GM12878 (cell line): ENCODE measurements around the gene SNAP23. TPM values are rescaled to one million over a fixed set of nuclear protein-coding genes. Genes with fewer than 3 reads are reported as not detected.

Source experiments
- ATAC-seq: fragments of 200-7000 bp; cut with Tn5 transposase; 3 replicates; pipeline ENCODE4 v1.9.1; 2020; ENCODE audit warnings: mild to moderate bottlenecking, moderate library complexity
- BruUV-seq: library from RNA; stranded (reverse); fragments of 400-500 nt; replicated peaks from 2 replicates; lab custom pipeline; 2021; lab: Mats Ljungman, UMichigan
- CTCF ChIA-PET: fragments of 300-600 bp; sonication (Branson Sonifier 250); formaldehyde crosslinking; extraction: SDS; loops from one replicate; lab custom pipeline; 2021; ENCODE audit warnings: inconsistent platforms; lab: Yijun Ruan, JAX
- POLR2A ChIA-PET: fragments of 350-600 bp; formaldehyde crosslinking; extraction: SDS; loops from one replicate; lab custom pipeline; 2021; ENCODE audit warnings: inconsistent platforms; lab: Charles Lee
- RAD21 ChIA-PET: fragments of 300-600 bp; sonication (Branson Sonifier 250); formaldehyde crosslinking; loops from one replicate; lab custom pipeline; 2023; ENCODE audit warnings: antibody characterized with exemption; ENCODE audit not compliant: unreplicated experiment; lab: Charles Lee
- SMC1A ChIA-PET: fragments of 300-600 bp; sonication (Branson Sonifier 250); formaldehyde crosslinking; loops from one replicate; lab custom pipeline; 2023; ENCODE audit not compliant: unreplicated experiment, uncharacterized antibody; lab: Charles Lee
- DNase-seq: peaks from one replicate; pipeline ENCODE4 v3.0.0-alpha.2; 2011; ENCODE audit warnings: low read depth, low spot score
- FAIRE-seq: peaks from 3 replicates; lab custom pipeline; 2011; peaks lifted over from hg19 to GRCh38; lab: Jason Lieb, UNC
- H2AFZ ChIP-seq: 2 replicates; pipeline ENCODE4 v1.6.0; 2011; ENCODE audit warnings: low read depth, low read length, control low read depth; ENCODE audit not compliant: control insufficient read depth
- H3K27ac ChIP-seq: 2 replicates; pipeline ENCODE4 v1.5.1; 2011; ENCODE audit warnings: control low read depth; ENCODE audit not compliant: control insufficient read depth, insufficient read depth
- H3K27me3 ChIP-seq, 2 experiments: replicated peaks in 1 of 2; 2 replicates each; pipeline versions ENCODE4 v1.6.0 to v1.6.1; 2011; ENCODE audit warnings: low read length in 1 of 2; ENCODE audit not compliant: control insufficient read depth in 2 of 2, insufficient read depth in 2 of 2
- H3K36me3 ChIP-seq, 2 experiments: 2 replicates each; pipeline ENCODE4 v1.5.1; 2011; ENCODE audit warnings: low read length in 1 of 2; ENCODE audit not compliant: control insufficient read depth in 2 of 2, insufficient read depth in 2 of 2
- H3K4me1 ChIP-seq: 2 replicates; pipeline ENCODE4 v1.6.1; 2011; ENCODE audit warnings: mild to moderate bottlenecking, low read length, moderate library complexity, mixed read lengths; ENCODE audit not compliant: control insufficient read depth, insufficient read depth
- H3K4me2 ChIP-seq: 2 replicates; pipeline ENCODE4 v1.6.0; 2011; ENCODE audit warnings: control low read depth; ENCODE audit not compliant: control insufficient read depth, insufficient read depth
- H3K4me3 ChIP-seq: fragments of 200-600 bp; sonication (generic); 2 replicates; pipeline ENCODE4 v1.5.1; 2016
- H3K79me2 ChIP-seq: 2 replicates; pipeline ENCODE4 v1.6.0; 2011; ENCODE audit warnings: low read length; ENCODE audit not compliant: control insufficient read depth, insufficient read depth
- H3K9ac ChIP-seq: 2 replicates; pipeline ENCODE4 v1.8.0; 2011; ENCODE audit warnings: low read length, control low read depth, mixed read lengths; ENCODE audit not compliant: control insufficient read depth, insufficient read depth
- H3K9me3 ChIP-seq: replicated peaks from 3 replicates; pipeline ENCODE4 v1.5.1; 2011; ENCODE audit warnings: mild to moderate bottlenecking, low read length; ENCODE audit not compliant: control insufficient read depth, insufficient read depth
- H4K20me1 ChIP-seq: 2 replicates; pipeline ENCODE4 v1.6.0; 2011; ENCODE audit not compliant: control insufficient read depth, insufficient read depth
- FOXM1 ChIP-seq: IDR thresholded peaks from 2 replicates; pipeline ENCODE4 v1.6.1; 2012; ENCODE audit warnings: low read depth, mild to moderate bottlenecking, inconsistent platforms, low read length, moderate library complexity
- GATAD2B ChIP-seq: fragments of 450-650 bp; conservative IDR thresholded peaks from 2 replicates; pipeline ENCODE4 v1.6.1; 2017; ENCODE audit warnings: low read depth, mild to moderate bottlenecking, moderate library complexity
- KLF5 ChIP-seq: fragments of 450-650 bp; IDR thresholded peaks from 2 replicates; pipeline ENCODE4 v1.6.1; 2014; ENCODE audit warnings: mild to moderate bottlenecking; ENCODE audit not compliant: partially characterized antibody
- SUZ12 ChIP-seq: fragments of 200-600 bp; sonication (generic); IDR thresholded peaks from one replicate; pipeline ENCODE4 v1.6.1; 2018; ENCODE audit warnings: antibody characterized with exemption, mild to moderate bottlenecking; ENCODE audit not compliant: unreplicated experiment
- WGBS: methylation state at CpG from one replicate; pipeline ENCODE4 v1.1.6; 2016; ENCODE audit warnings: low lambda C conversion rate; ENCODE audit not compliant: insufficient replicate concordance, insufficient coverage; ENCODE audit errors: missing lambda C conversion rate; 5-methylcytosine and 5-hydroxymethylcytosine counted together
- in situ Hi-C: fragments of 300-500 bp; cut with MboI; formaldehyde crosslinking; loops from 9 replicates; pipeline ENCODE4 v1.14.3; 2018; ENCODE audit warnings: mixed read lengths
- intact Hi-C: fragments of 100-400 bp; cut with micrococcal nuclease; formaldehyde crosslinking; loops from one replicate; pipeline ENCODE4 v1.14.2; 2022; ENCODE audit not compliant: unreplicated experiment
- polyA plus RNA-seq, 11 experiments: library from polyadenylated mRNA; depleted of rRNA in 4 of 11; unstranded in 6 of 11; stranded (reverse) in 5 of 11; fragments of >200 nt; fragmentation: Nextera tagmentation in 4 of 11; fragmentation: Illumina TruSeq in 1 of 11; extraction: Ambion mirVana in 4 of 11; extraction: Trizol in 1 of 11; gene quantifications; 1 replicate in 1 of 11; 2 replicates in 10 of 11; pipeline versions ENCODE4 v1.2.1 to v1.2.3, GENCODE V29; 2011 to 2016; ENCODE audit warnings: inconsistent platforms in 2 of 11, missing spikeins in 2 of 11, low read depth in 1 of 11
- total RNA-seq, 4 experiments: library from RNA; depleted of rRNA in 3 of 4; stranded (reverse); fragments of >200 nt in 3 of 4; fragmentation: Illumina TruSeq in 1 of 4; extraction: Trizol in 1 of 4; gene quantifications; 2 replicates each; pipeline versions ENCODE4 v1.2.1 to v1.2.3, GENCODE V29; 2013 to 2021
- TF ChIP-seq, protein P1 (sequence below): IDR thresholded peaks from 2 replicates; pipeline ENCODE4 v1.6.1; 2012; ENCODE audit warnings: low read depth, low read length, improper control_type of control experiment

The SNAP23 gene
- total and polyA plus RNA-seq, 10 of the 15 experiments (the other 5 are each of a cell fraction or from before 2014, with no cell fraction given), result 51.9 to 127 (median 74.6) TPM

DNA sequence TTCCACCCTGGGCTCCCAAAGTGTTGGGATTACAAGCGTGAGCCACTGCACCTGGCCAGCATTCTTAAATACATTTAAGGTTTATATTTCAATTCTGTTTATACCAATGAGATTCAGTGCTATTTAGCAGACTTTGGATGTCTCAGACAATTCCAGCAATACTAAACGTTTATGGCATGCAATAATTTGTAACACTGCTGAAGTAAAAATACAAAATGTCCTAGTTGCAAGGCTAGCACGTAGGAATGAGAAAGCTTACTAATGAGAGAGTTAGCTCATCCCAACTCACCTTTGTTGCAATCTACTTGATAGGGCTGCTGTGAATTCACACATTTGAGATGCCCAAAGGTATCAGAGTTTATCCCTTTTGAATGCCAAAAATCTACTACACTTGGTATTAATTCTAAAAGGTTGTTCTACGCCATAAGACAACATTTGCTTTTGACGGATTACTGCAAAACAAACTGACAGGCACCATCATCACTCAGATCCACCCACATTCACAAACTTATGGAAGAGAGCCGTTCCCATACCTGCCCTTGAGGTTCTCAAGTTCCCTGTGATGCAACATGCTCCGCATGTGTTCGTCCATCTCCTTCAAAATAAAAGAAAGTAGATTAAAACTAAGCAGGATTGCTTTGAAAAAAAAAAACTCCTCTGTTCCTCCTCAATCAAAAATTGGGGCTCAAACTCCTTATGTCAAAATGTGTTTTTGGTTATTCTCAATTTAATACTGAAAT is 29.7 kb upstream of the SNAP23 start (continued):
- no peak for TF ChIP-seq KLF5
- TF ChIP-seq, protein P1, sequence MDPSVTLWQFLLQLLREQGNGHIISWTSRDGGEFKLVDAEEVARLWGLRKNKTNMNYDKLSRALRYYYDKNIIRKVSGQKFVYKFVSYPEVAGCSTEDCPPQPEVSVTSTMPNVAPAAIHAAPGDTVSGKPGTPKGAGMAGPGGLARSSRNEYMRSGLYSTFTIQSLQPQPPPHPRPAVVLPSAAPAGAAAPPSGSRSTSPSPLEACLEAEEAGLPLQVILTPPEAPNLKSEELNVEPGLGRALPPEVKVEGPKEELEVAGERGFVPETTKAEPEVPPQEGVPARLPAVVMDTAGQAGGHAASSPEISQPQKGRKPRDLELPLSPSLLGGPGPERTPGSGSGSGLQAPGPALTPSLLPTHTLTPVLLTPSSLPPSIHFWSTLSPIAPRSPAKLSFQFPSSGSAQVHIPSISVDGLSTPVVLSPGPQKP, result no peak
- TF ChIP-seq GATAD2B, result no peak

DNA sequence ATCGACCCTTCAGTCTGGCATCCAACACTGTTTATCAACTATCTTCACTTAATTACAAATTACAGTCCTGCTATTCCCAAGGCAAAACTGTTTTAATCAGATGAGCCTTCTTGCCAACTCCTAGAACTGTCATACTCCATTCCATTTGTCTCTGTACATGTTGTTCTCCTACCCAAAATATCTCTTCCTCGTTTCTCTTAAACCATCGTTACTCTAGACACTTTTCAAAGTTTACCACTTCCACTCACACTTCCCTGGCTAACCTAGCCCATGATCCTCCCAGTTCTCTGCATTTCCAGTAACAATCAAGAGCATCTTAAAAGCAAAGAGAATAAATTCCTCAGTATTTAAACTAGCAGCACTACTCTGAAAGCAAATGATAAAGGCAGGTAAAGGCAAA is 24.4 kb upstream of the SNAP23 start:
- no peaks in the 10 kb centered on the region for H3K9me3 ChIP-seq
- no peak for DNase-seq
- CTCF ChIA-PET, result interaction anchor here (1.0 to 2.2 kb wide), 7 partner anchors 9 to 181 kb away, joined by 3 to 10 read pairs (median 6); no protein-coding TSS in a partner anchor
- no peak overlapping the region for H3K4me2 ChIP-seq
- SMC1A ChIA-PET, result interaction anchor here (1.1 to 1.7 kb wide), 3 partner anchors 48 to 180 kb away, joined by 3 to 5 read pairs (median 4); no protein-coding TSS in a partner anchor
- in situ Hi-C loops, result no loop called here
- no peak for ATAC-seq
- POLR2A ChIA-PET, result no interaction called here
- no peak overlapping the region for H3K9ac ChIP-seq
- H3K4me1 ChIP-seq, result no peaks in the 10 kb centered on the region
- no peak for TF ChIP-seq SUZ12
- no peak for TF ChIP-seq FOXM1
- no peak overlapping the region for H2AFZ ChIP-seq
- WGBS, result 31% methylated on average over 3 of the region's 3 CpGs
- H3K27me3 ChIP-seq, result no peaks in the 10 kb centered on the region
- RAD21 ChIA-PET, result no interaction called here
- intact Hi-C loops, result loop anchor here (5.0 kb wide), 1 partner anchor 181 kb away; no protein-coding TSS in a partner anchor
- peaks cover 0 to 7% of the 10 kb centered on the region in 2 experiments; a peak in 3 of 4 replicates for H3K36me3 ChIP-seq
- no peak overlapping the region for H3K4me3 ChIP-seq
- no TSS peak for BruUV-seq
- no peaks in the 10 kb centered on the region for H3K79me2 ChIP-seq
- H3K27ac ChIP-seq, result no peak overlapping the region; the same call in 1 of the 2 replicates
- FAIRE-seq, result no peak
- H4K20me1 ChIP-seq, result no peaks in the 10 kb centered on the region
